Common myeloid progenitor, CD34-positive (primary cell): ENCODE data around the gene PLIN4.

Source experiments
- CTCF ChIA-PET: fragments of 350-600 bp; sonication (Branson Sonifier 250); formaldehyde crosslinking; loops from one replicate; lab custom pipeline; 2021; ENCODE audit warnings: antibody characterized with exemption; lab: Charles Lee
- POLR2A ChIA-PET: fragments of 350-600 bp; sonication (Branson Sonifier 250); formaldehyde crosslinking; loops from one replicate; lab custom pipeline; 2021; ENCODE audit warnings: antibody characterized with exemption; lab: Charles Lee
- DNase-seq, 3 donors: peaks; one replicate each; pipeline versions ENCODE4 v3.0.0 to v3.0.0-alpha.2; 2013
- H3K27ac ChIP-seq, 2 experiments: 1 replicate in 1 of 2; 2 replicates in 1 of 2; pipeline ENCODE4 v1.7.0; 2013; ENCODE audit warnings: inconsistent platforms in 2 of 2, low read length in 2 of 2, mild to moderate bottlenecking in 2 of 2, low read depth in 1 of 2, moderate library complexity in 1 of 2; ENCODE audit not compliant: severe bottlenecking in 2 of 2, insufficient read depth in 1 of 2, poor library complexity in 1 of 2
- H3K27me3 ChIP-seq, 5 experiments: replicated peaks in 2 of 5; 1 replicate in 3 of 5; 2 replicates in 2 of 5; pipeline versions ENCODE4 v1.6.1 to v1.7.0; 2013; ENCODE audit warnings: low read length in 4 of 5, mild to moderate bottlenecking in 2 of 5, moderate library complexity in 2 of 5, inconsistent platforms in 1 of 5; ENCODE audit not compliant: insufficient read depth in 5 of 5, control insufficient read depth in 4 of 5
- H3K36me3 ChIP-seq, 4 experiments: 1 replicate in 2 of 4; 2 replicates in 2 of 4; pipeline versions ENCODE4 v1.6.1 to v1.7.0; 2013; ENCODE audit warnings: low read length in 3 of 4, control low read depth in 1 of 4, mild to moderate bottlenecking in 1 of 4; ENCODE audit not compliant: control insufficient read depth in 4 of 4, insufficient read depth in 4 of 4
- H3K4me1 ChIP-seq, 4 experiments: 1 replicate in 3 of 4; 2 replicates in 1 of 4; pipeline versions ENCODE4 v1.6.1 to v1.7.1; 2013; ENCODE audit warnings: low read length in 3 of 4, mild to moderate bottlenecking in 3 of 4, control low read depth in 1 of 4, inconsistent platforms in 1 of 4, moderate library complexity in 1 of 4; ENCODE audit not compliant: control insufficient read depth in 4 of 4, insufficient read depth in 4 of 4; ENCODE audit errors: control extremely low read depth in 1 of 4
- H3K4me3 ChIP-seq, 7 experiments: 1 replicate in 4 of 7; 2 replicates in 3 of 7; pipeline versions ENCODE4 v1.5.1 to v1.7.0; 2013; ENCODE audit warnings: mild to moderate bottlenecking in 7 of 7, low read length in 6 of 7, moderate library complexity in 6 of 7, inconsistent platforms in 2 of 7, low read depth in 2 of 7, control low read depth in 1 of 7; ENCODE audit not compliant: insufficient read depth in 4 of 7, control insufficient read depth in 1 of 7; ENCODE audit errors: extremely low read depth in 1 of 7
- H3K9me3 ChIP-seq, 5 experiments: 1 replicate in 4 of 5; 2 replicates in 1 of 5; pipeline versions ENCODE4 v1.6.1 to v1.7.1; 2013; ENCODE audit warnings: low read length in 4 of 5, mild to moderate bottlenecking in 2 of 5, inconsistent platforms in 1 of 5, low read depth in 1 of 5, moderate library complexity in 1 of 5; ENCODE audit not compliant: control insufficient read depth in 4 of 5, insufficient read depth in 2 of 5; ENCODE audit errors: control extremely low read depth in 1 of 5
- WGBS: methylation state at CpG from one replicate; pipeline ENCODE4 v1.1.5; 2013; ENCODE audit not compliant: insufficient coverage; 5-methylcytosine and 5-hydroxymethylcytosine counted together

PLIN4 gene

DNA sequence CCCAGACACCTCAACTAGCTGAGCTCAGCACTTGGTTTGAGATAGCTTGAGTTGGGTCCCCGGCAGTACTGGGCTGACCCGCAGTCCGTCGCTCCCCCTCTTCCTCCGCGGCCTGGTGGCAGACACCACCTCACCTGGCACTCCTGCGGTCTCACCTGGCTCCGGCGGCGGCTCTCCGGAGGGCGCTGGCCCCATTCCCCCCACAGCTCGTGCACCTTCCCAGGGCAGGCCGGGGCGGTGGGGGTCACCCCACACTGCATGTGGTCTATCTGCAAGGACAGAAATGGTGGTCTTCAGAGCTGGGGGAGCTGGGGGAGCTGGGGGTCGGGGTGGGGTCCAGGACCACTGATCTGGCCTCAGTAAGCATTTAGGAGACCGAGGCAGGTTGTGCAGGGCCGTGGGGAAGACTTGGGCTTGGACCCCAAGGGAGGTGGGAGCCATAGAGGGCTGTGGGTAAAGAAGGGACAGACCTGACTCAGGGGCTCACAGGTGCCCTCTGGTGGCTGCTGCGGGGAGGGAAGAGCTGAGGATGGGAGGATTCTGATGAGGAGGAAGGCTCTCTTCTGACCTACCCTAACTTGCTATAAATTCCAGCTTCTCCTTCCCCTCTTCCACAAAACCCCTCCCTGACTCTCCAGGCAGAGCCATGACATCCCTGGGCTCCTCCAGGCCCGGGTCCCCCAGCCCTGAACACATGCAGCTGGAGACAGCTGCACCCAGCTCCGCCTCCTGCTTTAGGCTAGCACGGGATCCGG, 6.7 kb upstream of the PLIN4 start:
- no peaks in the 10 kb centered on the region for H3K36me3 ChIP-seq
- 76% methylated on average over 17 of the region's 23 CpGs for WGBS
- no peaks in the 10 kb centered on the region for H3K4me1 ChIP-seq

DNA sequence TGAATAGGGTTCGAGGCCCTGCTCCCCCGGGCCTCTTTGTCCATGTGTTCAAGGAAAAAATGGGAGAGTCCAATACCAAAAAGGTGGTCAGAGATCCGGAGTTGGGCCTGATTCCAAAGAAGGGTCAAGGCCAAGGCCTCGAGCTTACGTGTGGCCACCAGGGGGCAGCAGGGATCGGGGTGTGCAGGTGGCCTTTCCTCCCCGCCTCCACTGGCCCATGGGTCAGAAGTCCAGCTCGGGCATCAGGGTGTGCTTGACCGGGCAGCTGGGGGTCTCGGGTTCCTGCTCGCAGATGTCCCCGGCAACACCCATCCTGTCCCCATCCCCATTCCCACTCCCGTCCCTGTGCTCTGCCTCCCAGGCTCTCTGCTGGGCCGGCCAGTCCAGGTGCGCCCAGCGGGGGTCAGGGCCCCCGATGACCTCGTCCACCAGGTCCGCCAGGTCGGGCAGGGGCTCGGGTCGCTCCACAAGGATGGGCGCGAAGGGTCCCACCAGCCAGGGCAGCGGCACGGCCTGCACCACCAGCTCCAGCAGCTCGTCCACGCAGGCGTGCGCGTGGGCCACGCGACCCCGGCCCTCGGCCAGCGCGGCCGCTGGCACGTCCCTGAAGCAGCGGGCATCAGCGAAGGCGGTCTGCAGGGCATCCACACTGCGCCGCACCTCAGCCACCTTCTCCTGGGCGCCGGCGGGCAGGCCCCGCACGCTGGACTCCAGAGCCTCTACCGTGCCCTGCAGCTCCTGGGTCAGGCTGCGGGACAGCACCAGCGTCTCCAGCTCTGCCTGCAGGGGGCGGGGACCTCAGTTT, 5.2 kb upstream of the PLIN4 start:
- Histone ChIP-seq H3K36me3 (no peaks in the 10 kb centered on the region), H3K4me1 (no peaks in the 10 kb centered on the region), H3K27ac (no peak overlapping the region), H3K27me3 (no peaks in the 10 kb centered on the region), H3K9me3 (no peaks in the 10 kb centered on the region), H3K4me3 (no peak overlapping the region)
- POLR2A ChIA-PET, result no interaction called here
- DNase-seq, result no peak
- WGBS, result 78% methylated on average over 52 of the region's 53 CpGs
- CTCF ChIA-PET, result interaction anchor here (0.8 to 4.0 kb wide), 10 partner anchors 10 to 113 kb away, joined by 3 to 20 read pairs (median 4); partner anchors contain the start of genes LRG1 and PLIN5

More for the DNA sequence above, 6.7 kb upstream of the PLIN4 start:
- ChIA-PET CTCF (interaction anchor here (0.6 to 4.0 kb wide), 15 partner anchors 8 to 260 kb away, joined by 3 to 20 read pairs (median 4); partner anchors contain the start of genes LRG1 and PLIN5), POLR2A (no interaction called here)
- H3K27me3 ChIP-seq, result no peaks in the 10 kb centered on the region
- DNase-seq, result peak; percentile 41 to 62 (median 48)
- H3K9me3 ChIP-seq, result no peaks in the 10 kb centered on the region
- H3K27ac ChIP-seq, result no peak overlapping the region
- no peak overlapping the region for H3K4me3 ChIP-seq

DNA sequence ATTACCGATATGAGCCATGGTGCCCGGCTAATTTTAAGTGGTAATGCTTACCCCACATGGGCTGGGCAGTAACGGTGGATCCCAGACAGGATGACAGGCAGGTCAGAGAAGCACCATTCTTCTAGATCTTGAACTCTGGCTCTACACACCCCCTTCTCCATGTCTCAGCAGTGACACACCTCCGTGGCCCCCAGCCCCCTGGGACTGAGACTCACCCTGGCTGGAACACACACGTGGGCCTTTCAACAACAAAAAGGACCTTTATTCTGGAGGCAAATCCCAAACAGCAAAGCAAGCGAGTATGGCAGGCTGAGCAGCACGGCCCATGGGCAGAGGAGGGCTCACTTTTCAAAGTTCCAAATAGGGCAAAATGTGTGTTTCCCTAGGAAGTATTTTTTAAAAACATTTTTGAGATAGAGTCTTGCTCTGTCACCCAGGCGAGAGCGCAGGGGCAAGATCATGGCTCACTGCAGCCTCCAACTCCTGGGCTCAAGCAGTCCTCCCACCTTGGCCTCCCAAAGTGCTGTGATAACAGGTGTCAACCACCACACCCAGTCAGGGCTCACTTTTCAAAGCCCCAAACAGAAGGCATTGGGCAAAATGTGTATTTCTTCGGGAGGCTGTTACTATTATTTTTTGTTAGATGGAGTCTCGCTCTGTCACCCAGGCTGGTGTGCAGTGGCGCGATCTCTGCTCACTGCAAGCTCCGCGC, 4.2 kb upstream of the PLIN4 start:
- Histone ChIP-seq H3K36me3 (no peaks in the 10 kb centered on the region), H3K27me3 (no peaks in the 10 kb centered on the region), H3K9me3 (no peaks in the 10 kb centered on the region), H3K4me1 (no peaks in the 10 kb centered on the region), H3K27ac (no peak overlapping the region), H3K4me3 (no peak overlapping the region)
- CTCF ChIA-PET, result interaction anchor here (0.8 to 3.4 kb wide), 8 partner anchors 9 to 114 kb away, joined by 3 to 20 read pairs (median 4); partner anchors contain the start of gene PLIN5
- WGBS, result 94% methylated on average over 12 of the region's 15 CpGs
- DNase-seq, result no peak
- POLR2A ChIA-PET, result no interaction called here

GRCh38 chr19:4521888-4522242, 3.6 kb upstream of the PLIN4 start:
- no peaks in the 10 kb centered on the region for H3K36me3 ChIP-seq
- WGBS, result 93% methylated on average over 5 of the region's 5 CpGs
- H3K27me3 ChIP-seq, result no peaks in the 10 kb centered on the region
- DNase-seq, result no peak
- CTCF ChIA-PET, result interaction anchor here (0.5 to 1.8 kb wide), 3 partner anchors 12 to 1053 kb away, joined by 4 to 7 read pairs (median 4); no protein-coding TSS in a partner anchor
- no peaks in the 10 kb centered on the region for H3K4me1 ChIP-seq
- H3K9me3 ChIP-seq, result no peaks in the 10 kb centered on the region
- H3K27ac ChIP-seq, result no peak overlapping the region
- POLR2A ChIA-PET, result no interaction called here
- H3K4me3 ChIP-seq, result no peak overlapping the region

DNA sequence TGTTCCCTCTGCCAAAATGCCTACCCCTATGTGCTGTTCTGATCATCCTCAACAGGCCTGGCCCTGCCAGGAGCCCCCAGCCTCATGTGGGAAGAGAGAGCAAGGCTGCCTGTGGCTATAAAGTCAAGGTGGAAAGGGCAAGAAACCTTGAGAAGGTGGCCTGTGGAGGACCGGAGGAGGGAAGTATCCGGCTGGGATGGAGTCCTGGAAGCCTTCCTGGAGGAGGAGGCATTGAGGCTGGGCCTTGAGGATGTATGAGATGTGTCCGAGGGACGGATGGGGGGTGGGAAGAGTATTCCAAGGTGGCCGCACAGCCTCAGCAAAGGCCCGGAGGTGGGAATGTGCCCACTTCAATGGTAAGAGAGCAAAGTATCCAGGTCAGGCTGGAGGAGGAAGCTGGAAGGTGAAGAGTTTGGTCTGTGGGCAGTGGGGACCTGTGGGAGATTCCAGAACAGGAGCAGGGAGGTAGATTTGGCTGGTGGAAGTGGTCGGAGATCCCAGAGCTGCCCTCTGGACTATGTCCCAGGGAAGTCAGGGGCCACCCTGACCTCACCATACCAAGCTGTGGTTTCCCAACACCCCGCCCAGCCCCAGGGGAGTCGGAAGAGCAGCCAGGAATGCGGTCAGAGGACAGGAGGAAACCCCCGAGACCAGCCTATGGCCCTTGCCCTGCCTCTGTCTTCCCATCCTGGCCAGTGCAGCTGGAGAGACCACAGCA, 3.0 kb upstream of the PLIN4 start:
- CTCF ChIA-PET, result interaction anchor here (0.5 to 1.8 kb wide), 3 partner anchors 12 to 1052 kb away, joined by 4 to 7 read pairs (median 4); no protein-coding TSS in a partner anchor
- DNase-seq, result no peak
- 92% methylated on average over 10 of the region's 11 CpGs for WGBS
- Histone ChIP-seq H3K27ac (no peak overlapping the region), H3K27me3 (no peaks in the 10 kb centered on the region), H3K36me3 (no peaks in the 10 kb centered on the region), H3K9me3 (no peaks in the 10 kb centered on the region), H3K4me3 (no peak overlapping the region), H3K4me1 (no peaks in the 10 kb centered on the region)
- POLR2A ChIA-PET, result no interaction called here

- Histone ChIP-seq H3K9me3 (no peaks in the 10 kb centered on the region), H3K27ac (no peak overlapping the region), H3K4me1 (no peaks in the 10 kb centered on the region), H3K27me3 (no peaks in the 10 kb centered on the region), H3K4me3 (no peak overlapping the region), H3K36me3 (no peaks in the 10 kb centered on the region)
- WGBS, result 70% methylated on average over 7 of the region's 9 CpGs
- no peak for DNase-seq
- POLR2A ChIA-PET, result no interaction called here
- CTCF ChIA-PET, result no interaction called here
Observed at GRCh38 chr19:4519521-4520277, 1.4 kb upstream of the PLIN4 start.
